Activated CD4-positive, alpha-beta memory T cell treated with anti-CD3 and anti-CD28 coated beads for 36 hours (primary cell): ENCODE results near the gene COQ9. TPM values are rescaled to one million over a fixed set of nuclear protein-coding genes. Genes with fewer than 3 reads are reported as not detected.

Experiments used
- CTCF ChIA-PET: fragments of 350-600 bp; sonication (Branson Sonifier 250); formaldehyde crosslinking; loops from one replicate; lab custom pipeline; 2021; ENCODE audit warnings: antibody characterized with exemption, inconsistent platforms; lab: Charles Lee
- POLR2A ChIA-PET: fragments of 350-600 bp; sonication (Branson Sonifier 250); formaldehyde crosslinking; loops from one replicate; lab custom pipeline; 2021; ENCODE audit warnings: antibody characterized with exemption; lab: Charles Lee
- DNase-seq: peaks from one replicate; pipeline ENCODE4 v3.0.0-alpha.2; 2020
- H3K27ac Mint-ChIP-seq: one replicate; pipeline ENCODE4 v1.8.0; 2021; ENCODE audit warnings: mixed read lengths
- H3K27me3 Mint-ChIP-seq: one replicate; pipeline ENCODE4 v1.8.0; 2021; ENCODE audit warnings: mixed read lengths
- H3K36me3 Mint-ChIP-seq: one replicate; pipeline ENCODE4 v1.8.0; 2021; ENCODE audit warnings: mixed read lengths
- H3K4me1 Mint-ChIP-seq: one replicate; pipeline ENCODE4 v1.8.0; 2021; ENCODE audit warnings: low read depth, mixed read lengths
- H3K4me3 Mint-ChIP-seq: one replicate; pipeline ENCODE4 v1.8.0; 2021; ENCODE audit warnings: mild to moderate bottlenecking, mixed read lengths
- H3K9me3 Mint-ChIP-seq: one replicate; pipeline ENCODE4 v1.8.0; 2021; ENCODE audit warnings: mixed read lengths
- intact Hi-C: fragments of 100-400 bp; cut with micrococcal nuclease; formaldehyde crosslinking; loops from one replicate; pipeline ENCODE4 v1.15.1; 2023
- total RNA-seq, 2 experiments: library from RNA; stranded (reverse); gene quantifications; one replicate each; pipeline ENCODE4 v1.2.3, GENCODE V29; 2021

COQ9 gene
- total RNA-seq, 2 experiments from 2014 or later: 29.8 to 33.0 TPM

GRCh38 chr16:57412584-57412983 is 34.7 kb upstream of the COQ9 start:
- CTCF ChIA-PET: interaction anchor here (0.9 to 4.1 kb wide), 3 partner anchors 107 to 113 kb away, joined by 3 to 19 read pairs (median 6); no protein-coding TSS in a partner anchor

GRCh38 chr16:57413301-57413730 is 34.0 kb upstream of the COQ9 start:
- no peak overlapping the region for H3K4me3 Mint-ChIP-seq
- no peaks in the 10 kb centered on the region for H3K9me3 Mint-ChIP-seq
- DNase-seq: no peak
- H3K27me3 Mint-ChIP-seq: no peaks in the 10 kb centered on the region
- peaks cover 10% of the 10 kb centered on the region for H3K4me1 Mint-ChIP-seq
- no peak overlapping the region for H3K27ac Mint-ChIP-seq
- POLR2A ChIA-PET: no interaction called here
- CTCF ChIA-PET: interaction anchor here (0.9 to 4.1 kb wide), 3 partner anchors 107 to 113 kb away, joined by 3 to 19 read pairs (median 6); no protein-coding TSS in a partner anchor
- intact Hi-C loops: no loop called here
- H3K36me3 Mint-ChIP-seq: no peaks in the 10 kb centered on the region

More at GRCh38 chr16:57412584-57412983, 34.7 kb upstream of the COQ9 start:
- Mint-ChIP-seq H3K9me3 (no peaks in the 10 kb centered on the region), H3K4me1 (peaks cover 8% of the 10 kb centered on the region), H3K27me3 (no peaks in the 10 kb centered on the region), H3K4me3 (no peak overlapping the region), H3K36me3 (no peaks in the 10 kb centered on the region), H3K27ac (no peak overlapping the region)
- DNase-seq: no peak
- POLR2A ChIA-PET: no interaction called here
- intact Hi-C loops: no loop called here

- no peak for DNase-seq
- no peak overlapping the region for H3K4me3 Mint-ChIP-seq
- POLR2A ChIA-PET: no interaction called here
- H3K27me3 Mint-ChIP-seq: no peaks in the 10 kb centered on the region
- intact Hi-C loops: no loop called here
- H3K4me1 Mint-ChIP-seq: peaks cover 10% of the 10 kb centered on the region
- no peaks in the 10 kb centered on the region for H3K36me3 Mint-ChIP-seq
- H3K27ac Mint-ChIP-seq: no peak overlapping the region
- CTCF ChIA-PET: interaction anchor here (1.6 to 4.1 kb wide), 2 partner anchors 111 to 114 kb away, joined by 6 to 19 read pairs; no protein-coding TSS in a partner anchor
- H3K9me3 Mint-ChIP-seq: no peaks in the 10 kb centered on the region
Measured at GRCh38 chr16:57413733-57414132, 33.5 kb upstream of the COQ9 start.

- DNase-seq: no peak
- Mint-ChIP-seq H3K4me1 (peaks cover 13% of the 10 kb centered on the region), H3K27ac (no peak overlapping the region), H3K27me3 (no peaks in the 10 kb centered on the region), H3K4me3 (no peak overlapping the region), H3K9me3 (no peaks in the 10 kb centered on the region), H3K36me3 (no peaks in the 10 kb centered on the region)
- POLR2A ChIA-PET: interaction anchor here (0.7 kb wide), 1 partner anchor 99 kb away, joined by 3 read pairs; no protein-coding TSS in a partner anchor
- CTCF ChIA-PET: interaction anchor here (0.8 to 6.6 kb wide), 17 partner anchors 10 to 319 kb away, joined by 3 to 210 read pairs (median 8); partner anchors contain the start of genes CCL17, CIAPIN1 and COQ9
- intact Hi-C loops: loop anchor here (5.0 kb wide), 2 partner anchors 231 to 334 kb away; no protein-coding TSS in a partner anchor
Measured at GRCh38 chr16:57416084-57416483, 31.2 kb upstream of the COQ9 start.

GRCh38 chr16:57419506-57419905 is 27.8 kb upstream of the COQ9 start:
- Mint-ChIP-seq H3K9me3 (no peaks in the 10 kb centered on the region), H3K36me3 (no peaks in the 10 kb centered on the region), H3K27ac (no peak overlapping the region), H3K27me3 (no peaks in the 10 kb centered on the region), H3K4me1 (peaks cover 13% of the 10 kb centered on the region), H3K4me3 (no peak overlapping the region)
- POLR2A ChIA-PET: interaction anchor here (1.0 kb wide), 1 partner anchor 174 kb away, joined by 3 read pairs; no protein-coding TSS in a partner anchor
- CTCF ChIA-PET: interaction anchor here (0.8 to 6.6 kb wide), 18 partner anchors 10 to 174 kb away, joined by 3 to 210 read pairs (median 4); partner anchors contain the start of genes ARL2BP, CCL17, DOK4 and POLR2C
- no peak for DNase-seq
- intact Hi-C loops: loop anchor here (1.0 to 5.0 kb wide), 4 partner anchors 100 to 337 kb away; no protein-coding TSS in a partner anchor

GRCh38 chr16:57422026-57422944 is 25.0 kb upstream of the COQ9 start:
- no peak for DNase-seq
- intact Hi-C loops: no loop called here
- Mint-ChIP-seq H3K4me1 (peaks cover 6% of the 10 kb centered on the region), H3K27ac (no peak overlapping the region), H3K27me3 (no peaks in the 10 kb centered on the region), H3K9me3 (no peaks in the 10 kb centered on the region), H3K36me3 (peaks cover under 1% of the 10 kb centered on the region), H3K4me3 (no peak overlapping the region)
- CTCF ChIA-PET: interaction anchor here (0.9 to 6.6 kb wide), 5 partner anchors 22 to 122 kb away, joined by 3 to 103 read pairs (median 4); partner anchors contain the start of genes CIAPIN1 and COQ9
- POLR2A ChIA-PET: interaction anchor here (0.9 kb wide), 1 partner anchor 25 kb away, joined by 3 read pairs; the partner anchor contains the start of genes CIAPIN1 and COQ9

- Mint-ChIP-seq H3K9me3 (no peaks in the 10 kb centered on the region), H3K4me1 (peaks cover 3% of the 10 kb centered on the region), H3K4me3 (no peak overlapping the region), H3K36me3 (peaks cover 7% of the 10 kb centered on the region), H3K27me3 (no peaks in the 10 kb centered on the region), H3K27ac (no peak overlapping the region)
- intact Hi-C loops: no loop called here
- POLR2A ChIA-PET: no interaction called here
- no peak for DNase-seq
- CTCF ChIA-PET: interaction anchor here (1.8 kb wide), 1 partner anchor 24 kb away, joined by 4 read pairs; the partner anchor contains the start of genes CIAPIN1 and COQ9
Measured at GRCh38 chr16:57423152-57423551, 24.1 kb upstream of the COQ9 start.

GRCh38 chr16:57424583-57424982 is 22.7 kb upstream of the COQ9 start:
- Mint-ChIP-seq H3K4me3 (no peak overlapping the region), H3K27me3 (no peaks in the 10 kb centered on the region), H3K4me1 (no peaks in the 10 kb centered on the region), H3K27ac (no peak overlapping the region), H3K36me3 (peaks cover 17% of the 10 kb centered on the region), H3K9me3 (no peaks in the 10 kb centered on the region)
- POLR2A ChIA-PET: no interaction called here
- CTCF ChIA-PET: interaction anchor here (1.5 kb wide), 1 partner anchor 95 kb away, joined by 3 read pairs; no protein-coding TSS in a partner anchor
- no peak for DNase-seq
- intact Hi-C loops: no loop called here

- CTCF ChIA-PET: interaction anchor here (0.9 to 2.5 kb wide), 2 partner anchors 9 to 126 kb away, joined by 3 to 12 read pairs; no protein-coding TSS in a partner anchor
- peaks cover 30% of the 10 kb centered on the region for H3K36me3 Mint-ChIP-seq
- H3K9me3 Mint-ChIP-seq: no peaks in the 10 kb centered on the region
- POLR2A ChIA-PET: no interaction called here
- DNase-seq: no peak
- H3K4me3 Mint-ChIP-seq: no peak overlapping the region
- no peaks in the 10 kb centered on the region for H3K27me3 Mint-ChIP-seq
- intact Hi-C loops: no loop called here
- H3K4me1 Mint-ChIP-seq: no peaks in the 10 kb centered on the region
- H3K27ac Mint-ChIP-seq: no peak overlapping the region
Measured at GRCh38 chr16:57426356-57426755, 20.9 kb upstream of the COQ9 start.

GRCh38 chr16:57427307-57427706 is 20.0 kb upstream of the COQ9 start:
- DNase-seq: no peak
- H3K4me1 Mint-ChIP-seq: no peaks in the 10 kb centered on the region
- H3K9me3 Mint-ChIP-seq: no peaks in the 10 kb centered on the region
- ChIA-PET CTCF (interaction anchor here (0.9 to 2.5 kb wide), 2 partner anchors 10 to 127 kb away, joined by 3 to 12 read pairs; no protein-coding TSS in a partner anchor), POLR2A (interaction anchor here (0.6 kb wide), 1 partner anchor 497 kb away, joined by 3 read pairs; no protein-coding TSS in a partner anchor)
- no peaks in the 10 kb centered on the region for H3K27me3 Mint-ChIP-seq
- H3K36me3 Mint-ChIP-seq: peaks cover 32% of the 10 kb centered on the region
- intact Hi-C loops: no loop called here
- H3K27ac Mint-ChIP-seq: no peak overlapping the region
- H3K4me3 Mint-ChIP-seq: no peak overlapping the region

- Mint-ChIP-seq H3K27me3 (no peaks in the 10 kb centered on the region), H3K36me3 (peaks cover 36% of the 10 kb centered on the region), H3K4me3 (no peak overlapping the region), H3K27ac (no peak overlapping the region), H3K9me3 (no peaks in the 10 kb centered on the region), H3K4me1 (peaks cover 1% of the 10 kb centered on the region)
- intact Hi-C loops: no loop called here
- ChIA-PET POLR2A (no interaction called here), CTCF (no interaction called here)
- DNase-seq: no peak
Measured at GRCh38 chr16:57427824-57428223, 19.5 kb upstream of the COQ9 start.
